ENCODE results near the gene GRIN2D.

GRIN2D gene

DNA sequence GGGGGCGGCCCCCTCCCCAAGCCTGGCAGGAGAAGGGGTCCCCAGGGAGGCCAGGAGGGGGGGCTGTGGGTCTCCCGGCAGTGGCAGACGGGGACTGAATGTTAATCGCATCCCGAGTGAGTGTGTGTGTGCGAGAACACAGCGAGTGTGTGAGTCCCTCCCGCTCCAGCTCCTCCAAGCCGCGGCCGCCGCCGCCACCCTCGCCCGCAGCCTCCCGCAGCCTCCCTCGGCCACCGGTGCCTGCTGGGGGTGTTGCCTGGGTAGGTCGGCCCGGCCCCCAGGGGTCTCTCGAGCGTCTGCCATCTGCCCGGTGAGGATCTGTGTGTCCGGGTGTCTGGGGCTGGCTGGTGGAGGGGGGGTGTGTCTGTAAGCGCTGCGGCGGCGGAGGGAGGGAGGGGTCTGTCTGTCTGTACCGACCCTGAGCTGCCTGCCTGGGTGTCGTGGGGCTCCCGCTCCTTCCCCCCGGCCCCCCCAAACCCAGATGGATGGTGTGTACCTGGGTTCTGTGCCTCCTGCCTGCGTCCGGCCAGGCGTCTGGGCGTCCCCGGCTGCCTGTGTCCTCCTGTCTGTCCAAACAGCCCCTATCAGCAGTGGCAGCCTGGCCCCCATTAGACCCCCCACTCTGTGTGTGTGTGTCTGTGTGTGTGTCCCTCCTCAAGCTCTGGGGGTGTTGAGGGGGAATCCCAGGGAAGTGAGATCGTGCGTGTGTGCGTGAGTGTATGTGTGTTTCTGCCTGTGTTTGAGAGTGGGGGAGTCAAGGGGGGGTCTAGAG is at the start of gene GRIN2D:
Gene GRIN2D, plus strand, starts transcription at position 110 of the 772 bp plus-strand sequence. CDS start 4,725 bp downstream, outside the sequence.
- Histone ChIP-seq H3K9me3 (ENCODE audit: control insufficient read depth in 2 of 2, low read length in 2 of 2) (no peaks in the 10 kb centered on the region), H3K27me3 (ENCODE audit: control insufficient read depth in 1 of 2, insufficient read depth in 2 of 2, low read length in 2 of 2) (peaks cover 51 to 58% of the 10 kb centered on the region in 2 donors), H3K4me3 (ENCODE audit: low read length in 2 of 2) (peak within 1 kb of the TSS; percentile 4 to 57), H3K4me1 (ENCODE audit: control insufficient read depth, insufficient read depth, low read length) (peaks cover 31% of the 10 kb centered on the region), H3K27ac (ENCODE audit: low read length) (no peak within 1 kb of the TSS), H3K9ac (ENCODE audit: low read length in 2 of 2) (no peak within 1 kb of the TSS), H3K36me3 (ENCODE audit: control insufficient read depth in 2 of 2, insufficient read depth in 2 of 2, low read length in 2 of 2) (peaks cover 0 to 4% of the 10 kb centered on the region in 2 donors)

GRCh38 chr19:48344892-48345291 is 48.6 kb upstream of the GRIN2D start:
- Histone ChIP-seq H3K4me3 (ENCODE audit: low read length in 2 of 2) (no peak overlapping the region), H3K27ac (ENCODE audit: low read length) (no peak overlapping the region), H3K36me3 (ENCODE audit: control insufficient read depth in 2 of 2, insufficient read depth in 2 of 2, low read length in 2 of 2) (peaks cover 0 to 3% of the 10 kb centered on the region in 2 donors), H3K4me1 (ENCODE audit: control insufficient read depth, insufficient read depth, low read length) (no peaks in the 10 kb centered on the region), H3K9ac (ENCODE audit: low read length in 2 of 2) (no peak overlapping the region), H3K9me3 (ENCODE audit: control insufficient read depth in 2 of 2, low read length in 2 of 2) (no peaks in the 10 kb centered on the region), H3K27me3 (ENCODE audit: control insufficient read depth in 1 of 2, insufficient read depth in 2 of 2, low read length in 2 of 2) (no peaks in the 10 kb centered on the region)

- H3K4me3 ChIP-seq (ENCODE audit: low read length in 2 of 2), result no peak overlapping the region
- H3K36me3 ChIP-seq (ENCODE audit: control insufficient read depth in 2 of 2, insufficient read depth in 2 of 2, low read length in 2 of 2), result peaks cover 0 to 3% of the 10 kb centered on the region in 2 donors
- no peaks in the 10 kb centered on the region for H3K27me3 ChIP-seq (ENCODE audit: control insufficient read depth in 1 of 2, insufficient read depth in 2 of 2, low read length in 2 of 2)
- no peaks in the 10 kb centered on the region for H3K9me3 ChIP-seq (ENCODE audit: control insufficient read depth in 2 of 2, low read length in 2 of 2)
- no peak overlapping the region for H3K27ac ChIP-seq (ENCODE audit: low read length)
- no peak overlapping the region for H3K9ac ChIP-seq (ENCODE audit: low read length in 2 of 2)
- no peaks in the 10 kb centered on the region for H3K4me1 ChIP-seq (ENCODE audit: control insufficient read depth, insufficient read depth, low read length)
These were observed 47.3 kb upstream of the GRIN2D start for GRCh38 chr19:48346191-48346590.

GRCh38 chr19:48348045-48348444 is 45.4 kb upstream of the GRIN2D start:
- Histone ChIP-seq H3K4me3 (ENCODE audit: low read length in 2 of 2) (no peak overlapping the region), H3K9ac (ENCODE audit: low read length in 2 of 2) (no peak overlapping the region), H3K27me3 (ENCODE audit: control insufficient read depth in 1 of 2, insufficient read depth in 2 of 2, low read length in 2 of 2) (no peaks in the 10 kb centered on the region), H3K9me3 (ENCODE audit: control insufficient read depth in 2 of 2, low read length in 2 of 2) (no peaks in the 10 kb centered on the region), H3K36me3 (ENCODE audit: control insufficient read depth in 2 of 2, insufficient read depth in 2 of 2, low read length in 2 of 2) (no peaks in the 10 kb centered on the region), H3K27ac (ENCODE audit: low read length) (no peak overlapping the region), H3K4me1 (ENCODE audit: control insufficient read depth, insufficient read depth, low read length) (no peaks in the 10 kb centered on the region)

- Histone ChIP-seq H3K4me1 (ENCODE audit: control insufficient read depth, insufficient read depth, low read length) (no peaks in the 10 kb centered on the region), H3K27me3 (ENCODE audit: control insufficient read depth in 1 of 2, insufficient read depth in 2 of 2, low read length in 2 of 2) (no peaks in the 10 kb centered on the region), H3K9ac (ENCODE audit: low read length in 2 of 2) (no peak overlapping the region), H3K4me3 (ENCODE audit: low read length in 2 of 2) (no peak overlapping the region), H3K27ac (ENCODE audit: low read length) (no peak overlapping the region), H3K9me3 (ENCODE audit: control insufficient read depth in 2 of 2, low read length in 2 of 2) (no peaks in the 10 kb centered on the region), H3K36me3 (ENCODE audit: control insufficient read depth in 2 of 2, insufficient read depth in 2 of 2, low read length in 2 of 2) (no peaks in the 10 kb centered on the region)
These were observed 44.7 kb upstream of the GRIN2D start for GRCh38 chr19:48348737-48349136.

GRCh38 chr19:48350856-48351255 is 42.6 kb upstream of the GRIN2D start:
- Histone ChIP-seq H3K4me3 (ENCODE audit: low read length in 2 of 2) (no peak overlapping the region), H3K9ac (ENCODE audit: low read length in 2 of 2) (no peak overlapping the region), H3K9me3 (ENCODE audit: control insufficient read depth in 2 of 2, low read length in 2 of 2) (no peaks in the 10 kb centered on the region), H3K27ac (ENCODE audit: low read length) (no peak overlapping the region), H3K36me3 (ENCODE audit: control insufficient read depth in 2 of 2, insufficient read depth in 2 of 2, low read length in 2 of 2) (no peaks in the 10 kb centered on the region), H3K4me1 (ENCODE audit: control insufficient read depth, insufficient read depth, low read length) (no peaks in the 10 kb centered on the region), H3K27me3 (ENCODE audit: control insufficient read depth in 1 of 2, insufficient read depth in 2 of 2, low read length in 2 of 2) (no peaks in the 10 kb centered on the region)

DNA sequence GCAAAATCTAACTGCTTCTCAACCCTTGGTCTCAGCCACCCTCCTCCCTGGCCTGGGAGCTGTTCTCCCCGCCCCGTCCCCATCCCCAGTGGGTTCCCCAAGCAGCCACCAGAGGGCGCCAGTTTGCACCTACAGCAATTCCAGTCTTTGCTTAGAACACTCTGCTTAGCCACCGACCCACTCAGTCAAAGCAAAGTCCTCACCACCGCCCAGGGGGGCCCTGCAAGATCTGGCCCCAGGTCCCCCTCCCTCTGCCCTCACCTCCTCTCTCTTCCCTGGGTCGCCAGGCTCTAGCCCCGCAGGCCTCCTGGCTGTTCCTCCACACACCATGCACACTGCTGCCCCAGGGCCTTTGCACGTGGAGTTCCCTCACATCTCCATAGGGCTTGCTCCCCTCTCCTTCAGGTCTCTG is 42.1 kb upstream of the GRIN2D start:
- H3K36me3 ChIP-seq (ENCODE audit: control insufficient read depth in 2 of 2, insufficient read depth in 2 of 2, low read length in 2 of 2), result no peaks in the 10 kb centered on the region
- no peak overlapping the region for H3K27ac ChIP-seq (ENCODE audit: low read length)
- no peaks in the 10 kb centered on the region for H3K27me3 ChIP-seq (ENCODE audit: control insufficient read depth in 1 of 2, insufficient read depth in 2 of 2, low read length in 2 of 2)
- H3K4me1 ChIP-seq (ENCODE audit: control insufficient read depth, insufficient read depth, low read length), result no peaks in the 10 kb centered on the region
- no peaks in the 10 kb centered on the region for H3K9me3 ChIP-seq (ENCODE audit: control insufficient read depth in 2 of 2, low read length in 2 of 2)
- H3K4me3 ChIP-seq (ENCODE audit: low read length in 2 of 2), result no peak overlapping the region
- H3K9ac ChIP-seq (ENCODE audit: low read length in 2 of 2), result no peak overlapping the region

- Histone ChIP-seq H3K9ac (ENCODE audit: low read length in 2 of 2) (no peak overlapping the region), H3K36me3 (ENCODE audit: control insufficient read depth in 2 of 2, insufficient read depth in 2 of 2, low read length in 2 of 2) (peaks cover 0 to 2% of the 10 kb centered on the region in 2 donors), H3K27ac (ENCODE audit: low read length) (no peak overlapping the region)
These were observed 39.8 kb upstream of the GRIN2D start for GRCh38 chr19:48353677-48354076.

GRCh38 chr19:48354332-48354992 is 39.0 kb upstream of the GRIN2D start:
- H3K4me1 ChIP-seq (ENCODE audit: control insufficient read depth, insufficient read depth, low read length), result no peaks in the 10 kb centered on the region
- H3K27me3 ChIP-seq (ENCODE audit: control insufficient read depth in 1 of 2, insufficient read depth in 2 of 2, low read length in 2 of 2), result no peaks in the 10 kb centered on the region
- H3K27ac ChIP-seq (ENCODE audit: low read length), result no peak overlapping the region
- H3K36me3 ChIP-seq (ENCODE audit: control insufficient read depth in 2 of 2, insufficient read depth in 2 of 2, low read length in 2 of 2), result peaks cover 0 to 2% of the 10 kb centered on the region in 2 donors
- no peak overlapping the region for H3K9ac ChIP-seq (ENCODE audit: low read length in 2 of 2)
- H3K4me3 ChIP-seq (ENCODE audit: low read length in 2 of 2), result no peak overlapping the region
- H3K9me3 ChIP-seq (ENCODE audit: control insufficient read depth in 2 of 2, low read length in 2 of 2), result no peaks in the 10 kb centered on the region

More at GRCh38 chr19:48353677-48354076, 39.8 kb upstream of the GRIN2D start:
- Histone ChIP-seq H3K4me1 (ENCODE audit: control insufficient read depth, insufficient read depth, low read length) (no peaks in the 10 kb centered on the region), H3K27me3 (ENCODE audit: control insufficient read depth in 1 of 2, insufficient read depth in 2 of 2, low read length in 2 of 2) (no peaks in the 10 kb centered on the region), H3K4me3 (ENCODE audit: low read length in 2 of 2) (no peak overlapping the region), H3K9me3 (ENCODE audit: control insufficient read depth in 2 of 2, low read length in 2 of 2) (no peaks in the 10 kb centered on the region)

DNA sequence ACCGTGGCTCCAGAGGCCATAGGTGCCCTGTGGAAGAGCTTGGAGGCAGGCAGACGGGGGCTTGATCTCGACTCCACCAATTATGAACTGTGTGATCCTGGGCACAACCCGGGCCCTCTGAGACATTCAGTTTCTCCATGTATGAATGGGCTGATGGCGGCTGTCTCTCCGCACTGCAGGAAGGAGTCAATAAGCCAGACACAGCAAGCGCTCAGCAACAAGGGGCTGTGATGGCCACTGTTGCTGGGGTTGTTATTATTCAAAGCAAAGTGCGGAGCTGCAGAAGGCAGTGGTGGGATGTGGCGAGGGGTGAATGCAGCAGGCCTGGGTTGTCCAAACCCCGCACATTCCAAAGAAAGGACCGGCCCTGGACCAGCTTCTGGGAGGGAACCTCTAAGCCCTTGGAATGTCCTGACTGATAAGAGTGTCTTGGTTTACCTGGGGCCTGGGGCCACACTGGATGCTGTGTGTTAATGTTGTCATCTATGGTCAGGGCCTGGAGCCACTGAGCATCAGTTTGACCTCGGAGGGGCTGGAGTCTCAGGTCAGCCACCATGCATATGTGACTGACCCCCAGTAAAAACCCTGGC is 38.0 kb upstream of the GRIN2D start:
- H3K4me1 ChIP-seq (ENCODE audit: control insufficient read depth, insufficient read depth, low read length), result no peaks in the 10 kb centered on the region
- H3K9me3 ChIP-seq (ENCODE audit: control insufficient read depth in 2 of 2, low read length in 2 of 2), result no peaks in the 10 kb centered on the region
- H3K9ac ChIP-seq (ENCODE audit: low read length in 2 of 2), result no peak overlapping the region
- H3K4me3 ChIP-seq (ENCODE audit: low read length in 2 of 2), result no peak overlapping the region
- no peaks in the 10 kb centered on the region for H3K27me3 ChIP-seq (ENCODE audit: control insufficient read depth in 1 of 2, insufficient read depth in 2 of 2, low read length in 2 of 2)
- H3K27ac ChIP-seq (ENCODE audit: low read length), result no peak overlapping the region
- H3K36me3 ChIP-seq (ENCODE audit: control insufficient read depth in 2 of 2, insufficient read depth in 2 of 2, low read length in 2 of 2), result peaks cover 2% of the 10 kb centered on the region in 2 donors
